HG02610 (cell line): ENCODE measurements around the gene MRGPRF.

Source experiments
- ATAC-seq: cut with Tn5 transposase; IDR thresholded peaks from one replicate; pipeline ENCODE4 v1.9.1; 2021; ENCODE audit warnings: mild to moderate bottlenecking, moderate library complexity; ENCODE audit not compliant: unreplicated experiment

MRGPRF gene

DNA sequence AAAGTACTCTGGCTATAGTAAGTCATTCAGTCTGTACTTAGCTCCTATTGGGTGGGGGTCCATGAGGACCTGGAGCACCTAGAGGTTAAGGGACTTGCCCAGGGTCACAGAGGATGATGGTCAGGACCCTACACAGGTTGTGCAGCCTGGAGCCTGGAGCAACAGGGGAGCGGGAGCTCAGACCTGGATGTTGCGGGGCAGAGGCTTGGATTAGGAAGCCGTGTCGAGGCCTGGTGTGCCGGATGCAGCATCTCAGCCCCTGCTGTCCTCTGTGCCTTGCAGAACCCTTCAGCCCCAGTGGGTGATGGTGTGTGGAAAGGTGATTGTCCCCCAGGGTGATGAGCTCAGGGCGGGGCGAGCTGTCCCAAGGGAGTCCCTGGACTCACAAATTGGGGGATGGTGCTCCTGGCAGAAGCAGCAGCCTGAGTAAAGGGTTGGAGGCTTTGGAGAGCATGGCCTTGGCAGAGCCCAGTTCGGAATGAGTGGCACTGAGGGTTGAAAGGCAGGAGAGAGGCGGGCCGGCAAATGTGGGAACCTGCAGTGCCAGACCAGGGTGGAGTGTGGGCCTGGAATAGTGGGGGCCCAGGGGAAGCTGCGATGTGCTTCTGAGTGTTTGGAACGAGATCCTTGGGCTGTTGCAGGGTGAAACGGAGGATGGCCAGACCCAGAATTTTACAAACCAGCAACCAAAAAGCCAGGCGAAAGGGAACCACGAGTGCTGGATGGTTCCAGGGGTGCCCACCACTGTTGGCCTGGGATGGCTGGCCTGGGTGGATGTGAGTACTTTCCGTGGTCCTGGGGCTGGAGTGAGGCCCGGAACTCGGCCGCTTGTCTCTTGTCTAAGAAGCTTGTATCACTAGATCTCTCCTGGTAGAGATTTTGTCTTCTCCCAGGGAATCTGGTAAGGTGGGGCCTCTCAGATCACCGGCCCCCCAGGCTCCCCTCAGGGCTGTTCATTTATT is 38.6 kb upstream of the MRGPRF start:
- ATAC-seq = no peak

DNA sequence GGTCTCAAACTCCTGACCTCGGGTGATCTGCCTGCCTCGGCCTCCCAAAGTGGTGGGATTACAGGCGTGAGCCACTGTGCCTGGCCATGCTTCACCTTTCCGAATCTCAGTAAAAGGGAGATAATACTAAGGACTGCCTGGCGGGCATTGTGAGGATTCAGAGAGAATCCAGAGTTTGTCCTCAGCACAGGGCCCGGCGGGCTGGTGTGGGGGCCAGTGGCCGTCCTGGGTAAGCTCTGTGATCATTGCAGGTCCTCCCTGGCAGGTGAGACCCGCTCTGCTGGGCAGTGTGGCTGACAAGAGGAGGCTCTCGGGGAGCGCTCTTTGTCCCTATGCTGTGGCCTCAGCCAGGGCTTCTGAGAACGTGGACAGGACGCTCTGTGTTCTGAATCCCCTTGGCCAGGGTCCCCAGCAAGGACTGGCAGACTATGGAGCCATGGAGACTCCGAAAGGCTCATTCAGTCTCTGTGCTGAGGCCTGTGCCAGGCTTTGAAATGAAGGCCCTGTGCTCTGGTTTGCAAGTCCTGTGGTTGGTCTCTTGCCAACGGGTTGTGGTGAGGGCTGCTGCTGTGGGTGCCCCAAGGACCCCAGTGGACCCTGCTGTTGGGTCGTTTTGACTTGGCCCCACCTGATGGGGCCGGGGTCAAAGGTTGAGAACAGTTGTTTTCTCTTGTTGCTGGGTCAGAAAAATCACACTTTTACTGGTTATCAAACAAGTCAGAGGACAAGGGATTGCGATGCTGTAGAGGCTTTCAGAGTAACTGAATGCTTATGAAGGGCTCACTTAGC is 37.7 kb upstream of the MRGPRF start:
- ATAC-seq = no peak

DNA sequence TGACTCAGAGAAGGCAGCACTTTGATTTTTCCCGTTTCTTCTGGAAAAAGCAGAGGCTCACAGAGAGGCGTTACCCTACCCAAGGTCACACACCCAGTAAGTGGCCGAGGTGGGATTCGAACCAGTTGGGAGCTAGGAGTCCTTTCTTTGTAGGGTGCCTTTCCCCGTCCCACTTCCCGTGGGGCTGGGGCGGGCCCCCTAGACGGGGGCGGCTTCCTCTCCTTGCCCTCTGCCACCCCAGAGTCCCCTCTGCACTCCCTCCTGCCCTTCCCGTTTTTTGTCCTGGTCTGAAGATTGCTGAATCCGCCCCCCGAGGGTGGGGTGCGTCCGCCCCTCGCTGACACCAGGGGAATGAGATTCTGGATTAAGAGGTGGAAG is 36.4 kb upstream of the MRGPRF start:
- no peak for ATAC-seq

- peak; percentile 90 for ATAC-seq
Observed at GRCh38 chr11:69048694-69049489, 35.8 kb upstream of the MRGPRF start, which contains the start of gene TPCN2. TSS of gene TPCN2 (plus strand) at chr11:69048932. CDS start at chr11:69048998, 66 bp downstream.

GRCh38 chr11:69048031-69048693 is 35.1 kb upstream of the MRGPRF start:
- ATAC-seq = no peak

DNA sequence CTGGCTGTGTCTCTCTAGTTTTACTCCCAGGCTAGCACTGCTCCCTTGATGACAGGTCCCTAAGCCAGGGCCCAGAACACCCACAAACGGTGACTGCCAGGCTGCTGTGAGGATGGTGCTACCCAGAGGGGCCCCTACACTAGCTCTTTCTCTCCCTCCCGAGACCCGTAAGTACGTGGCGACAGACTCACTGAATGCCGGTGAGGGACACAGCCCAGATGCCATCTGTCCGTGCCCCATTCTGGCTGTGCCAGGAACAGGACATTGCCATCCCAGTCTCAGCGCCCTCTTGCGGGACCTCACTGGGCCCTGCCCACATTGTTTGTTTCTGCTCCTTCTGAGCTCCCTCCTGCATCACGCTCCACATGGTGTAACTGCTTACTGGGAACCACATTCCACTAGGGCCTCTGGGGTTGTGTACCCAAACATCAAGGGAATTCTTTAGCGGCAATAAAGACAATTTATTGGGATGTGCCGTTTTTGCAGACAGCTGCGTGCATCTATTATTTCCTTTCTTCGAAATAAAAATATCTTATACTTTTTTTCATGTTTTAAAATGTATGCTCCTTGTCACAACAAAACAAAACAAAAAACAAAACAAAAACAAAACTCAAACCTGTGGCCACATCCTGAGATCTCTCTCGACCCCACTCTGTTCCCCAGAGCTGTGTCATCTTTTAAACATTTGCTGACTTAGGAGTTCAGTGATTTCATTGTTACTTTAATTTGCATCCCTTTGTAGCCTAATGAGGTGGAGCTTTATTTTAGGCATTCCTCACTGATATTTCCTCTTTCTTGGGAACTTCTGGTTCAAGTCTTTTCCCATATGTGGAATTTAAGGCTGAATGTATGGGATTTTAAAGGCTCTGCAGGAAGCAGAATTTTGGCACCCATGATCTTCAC is 31.3 kb upstream of the MRGPRF start:
- no peak for ATAC-seq

DNA sequence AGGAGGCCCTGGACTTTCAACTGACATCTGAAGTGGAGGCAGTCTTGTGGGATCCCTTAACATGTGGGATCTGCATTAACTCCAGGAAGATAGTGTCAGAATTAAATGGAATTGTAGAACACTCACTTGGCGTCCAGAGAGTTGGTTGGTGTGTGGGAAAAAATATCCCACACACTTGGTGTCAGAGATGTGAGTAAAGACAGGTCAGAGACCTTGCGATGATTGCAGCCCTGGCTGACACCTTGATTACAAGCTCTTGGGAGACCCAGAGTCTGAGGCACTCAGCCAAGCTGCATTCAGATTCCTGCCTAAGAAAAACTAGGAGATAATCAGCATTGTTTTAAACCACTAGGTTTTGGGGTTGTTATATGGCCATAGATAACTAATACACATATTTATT is 28.5 kb upstream of the MRGPRF start:
- no peak for ATAC-seq

DNA sequence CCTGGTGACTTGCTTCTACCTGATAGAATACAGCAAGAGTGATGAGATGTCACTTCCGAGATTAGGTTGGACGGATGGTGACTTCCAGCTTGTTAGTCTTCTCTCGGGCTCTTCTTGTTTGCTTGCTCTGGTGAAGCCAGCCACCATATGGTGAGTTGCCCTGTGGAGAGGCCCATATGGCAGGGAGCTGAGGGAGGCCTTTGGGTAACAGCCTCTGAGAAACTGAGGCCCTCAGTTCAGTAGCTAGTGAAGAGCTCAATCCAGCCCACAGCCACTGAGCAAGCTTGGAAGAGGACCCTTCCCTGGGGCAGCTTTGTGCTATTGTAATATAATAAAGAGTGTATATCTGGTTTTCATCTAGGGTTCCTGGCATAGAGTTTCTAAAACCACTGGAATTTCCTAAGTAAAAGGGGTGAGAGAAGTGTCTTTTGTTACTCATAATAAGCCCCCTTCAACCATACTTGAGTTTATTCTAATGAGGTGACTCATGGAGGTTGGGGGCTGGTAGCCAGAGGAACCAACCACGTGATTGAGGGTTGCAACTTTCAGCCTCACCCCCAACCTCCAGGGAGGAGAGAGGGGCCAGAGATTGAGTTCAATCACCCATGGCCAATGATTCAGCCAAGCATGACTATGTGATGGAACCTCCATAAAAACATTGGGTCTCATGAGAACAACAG is 27.7 kb upstream of the MRGPRF start:
- ATAC-seq = no peak

- no peak for ATAC-seq
Observed at GRCh38 chr11:69040051-69040450, 27.0 kb upstream of the MRGPRF start.

DNA sequence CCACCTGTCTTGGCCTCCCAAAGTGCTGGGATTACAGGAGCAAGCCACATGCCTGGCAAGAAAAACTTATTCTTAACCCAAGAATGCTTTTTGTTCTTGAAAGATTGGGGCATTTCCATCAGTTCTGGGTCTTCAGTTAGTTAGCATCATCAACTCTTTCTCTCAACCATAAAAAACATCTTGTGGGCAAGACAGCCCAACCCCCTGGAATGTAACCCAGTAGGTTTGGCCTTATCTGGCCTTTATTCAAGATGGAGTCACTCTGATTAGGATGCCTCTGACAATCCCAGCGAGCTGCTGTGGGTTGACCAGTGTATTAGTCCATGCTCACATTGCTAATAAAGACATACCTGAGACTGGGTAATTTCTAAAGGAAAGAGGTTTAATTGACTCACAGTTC is 26.5 kb upstream of the MRGPRF start:
- ATAC-seq = no peak

- no peak for ATAC-seq
Observed at GRCh38 chr11:69037544-69037943, 24.5 kb upstream of the MRGPRF start.

GRCh38 chr11:69037074-69037473 is 24.0 kb upstream of the MRGPRF start:
- no peak for ATAC-seq

GRCh38 chr11:69035946-69036340 is 22.9 kb upstream of the MRGPRF start:
- ATAC-seq = no peak

DNA sequence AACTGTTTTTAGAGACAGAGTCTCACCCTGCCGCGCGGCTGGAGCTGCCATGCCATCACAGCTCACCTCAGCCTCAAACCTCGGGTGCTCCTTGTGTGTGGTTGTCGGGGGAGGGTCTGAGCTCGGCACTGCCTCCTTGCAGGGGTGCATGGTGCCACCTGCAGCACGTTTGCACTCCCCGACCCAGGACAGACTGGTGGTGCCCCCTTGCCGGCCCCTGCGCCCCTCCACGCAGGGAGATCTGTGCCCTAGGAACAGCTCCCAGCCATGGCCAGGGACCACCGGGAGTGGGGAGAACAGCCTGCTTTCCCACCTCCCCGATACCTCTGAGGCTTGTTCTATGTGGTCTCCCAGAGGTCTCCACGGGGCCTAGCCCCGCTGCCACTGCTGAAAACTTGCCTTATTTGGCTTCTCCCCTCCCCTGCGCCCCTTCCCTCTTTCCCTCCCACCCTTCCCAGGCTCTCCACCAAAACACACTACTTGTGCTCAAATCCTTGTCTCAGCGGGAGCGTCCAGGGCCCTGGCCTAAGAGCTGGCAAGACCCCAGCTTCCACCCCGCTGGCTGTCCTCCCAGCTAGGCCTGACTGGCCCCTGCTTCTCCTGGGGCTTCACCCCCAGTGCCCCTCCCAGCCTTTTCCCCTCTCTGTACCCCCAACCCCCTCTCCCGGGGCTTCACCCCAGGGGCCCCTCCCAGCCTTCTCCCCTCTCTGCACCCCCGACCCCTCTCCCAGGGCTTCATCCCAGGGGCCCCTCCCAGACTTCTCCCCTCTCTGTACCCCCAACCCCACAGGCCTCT is 22.3 kb upstream of the MRGPRF start:
- no peak for ATAC-seq

- no peak for ATAC-seq
Observed at GRCh38 chr11:69034123-69034867, 21.2 kb upstream of the MRGPRF start.

GRCh38 chr11:69033431-69033830 is 20.4 kb upstream of the MRGPRF start:
- ATAC-seq = no peak

GRCh38 chr11:69032833-69033232 is 19.8 kb upstream of the MRGPRF start:
- ATAC-seq = no peak
